DMS53 (cell line): Measurements from ENCODE around the gene ANKRD11.
"Not testable (repeated sequence)": the region's sequence is repeated elsewhere in the genome, so short reads cannot be mapped to it uniquely, and the experiment has no call there.

Experiments
- DNase-seq: peaks from one replicate; lab custom pipeline; 2025; lab: John Stamatoyannopoulos, UW

The ANKRD11 gene

DNA sequence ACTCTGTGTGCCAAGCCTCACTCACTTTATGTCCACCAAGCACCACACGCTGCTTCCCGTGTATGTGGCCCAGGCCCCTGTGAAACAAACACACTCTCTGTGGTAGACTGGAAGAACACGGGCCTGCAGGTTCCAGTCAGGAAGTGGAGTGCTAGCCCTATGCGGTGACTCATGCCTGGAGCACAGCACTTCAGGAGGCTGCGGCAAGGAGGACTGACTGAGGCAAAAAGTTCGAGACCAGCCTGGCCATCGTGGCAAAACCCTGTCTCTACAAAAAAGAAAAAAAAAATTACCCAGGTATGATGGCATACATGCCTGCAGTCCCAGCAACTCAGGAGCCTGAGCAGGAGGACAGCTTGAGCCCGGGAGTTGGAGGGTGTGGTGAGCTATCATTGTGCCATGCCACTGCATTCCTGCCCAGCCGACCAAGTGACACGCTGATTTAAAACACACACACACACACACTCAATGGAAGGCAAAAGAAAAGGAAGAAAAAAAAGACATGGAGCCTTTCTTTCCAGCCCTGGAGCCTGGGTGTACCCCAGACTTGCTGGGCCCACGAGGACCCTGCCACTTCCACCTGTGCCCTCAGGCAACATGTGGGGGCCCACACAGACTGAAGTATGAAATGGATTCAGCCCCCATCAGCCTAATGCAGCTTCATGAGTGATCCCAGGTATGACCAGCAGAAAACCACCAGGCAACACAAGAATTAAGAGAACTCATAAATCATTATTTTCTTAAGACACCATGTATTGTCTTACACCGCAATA lies 126.6 kb downstream of the ANKRD11 start:
- peak; percentile 69 for DNase-seq

- not testable (repeated sequence) for DNase-seq
Measured at GRCh38 chr16:89362540-89363223, 127.7 kb downstream of the ANKRD11 start.

DNA sequence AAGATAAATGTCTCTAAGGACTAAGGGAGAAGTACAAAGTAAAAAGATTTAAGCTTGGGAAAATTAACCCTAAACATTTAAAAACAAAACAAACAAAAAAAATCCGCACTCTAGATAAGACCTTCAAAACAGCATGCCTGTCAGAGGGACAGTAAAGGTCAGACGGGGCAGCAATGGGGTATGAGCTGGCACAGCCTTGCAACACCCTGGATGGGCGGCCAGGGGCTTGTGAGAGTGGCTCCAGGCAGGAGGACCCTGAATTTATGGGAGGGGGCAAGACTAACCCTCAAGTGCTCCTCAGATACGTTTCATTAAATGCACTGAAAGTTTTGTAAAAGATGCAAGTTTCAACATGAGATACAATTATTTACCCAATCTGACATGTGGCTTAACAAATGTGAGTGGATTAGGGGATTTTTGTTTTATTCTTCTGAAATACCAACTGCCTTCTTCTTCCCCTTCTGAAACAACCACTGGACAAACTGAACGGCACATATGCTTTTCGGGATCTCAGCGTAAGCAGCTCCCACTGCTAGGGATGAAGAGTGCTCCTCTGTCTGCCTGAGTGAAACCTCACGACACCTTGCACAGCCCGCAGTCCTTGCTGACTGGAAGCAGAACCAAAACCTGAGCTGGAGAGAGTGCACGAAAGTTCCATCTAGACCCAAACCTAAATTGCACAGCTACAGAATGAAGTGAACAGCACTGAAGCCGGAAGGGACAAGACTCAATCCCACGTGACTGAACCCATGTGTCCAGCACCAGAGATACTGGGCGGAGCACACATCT lies 128.4 kb downstream of the ANKRD11 start:
- DNase-seq: no peak

DNA sequence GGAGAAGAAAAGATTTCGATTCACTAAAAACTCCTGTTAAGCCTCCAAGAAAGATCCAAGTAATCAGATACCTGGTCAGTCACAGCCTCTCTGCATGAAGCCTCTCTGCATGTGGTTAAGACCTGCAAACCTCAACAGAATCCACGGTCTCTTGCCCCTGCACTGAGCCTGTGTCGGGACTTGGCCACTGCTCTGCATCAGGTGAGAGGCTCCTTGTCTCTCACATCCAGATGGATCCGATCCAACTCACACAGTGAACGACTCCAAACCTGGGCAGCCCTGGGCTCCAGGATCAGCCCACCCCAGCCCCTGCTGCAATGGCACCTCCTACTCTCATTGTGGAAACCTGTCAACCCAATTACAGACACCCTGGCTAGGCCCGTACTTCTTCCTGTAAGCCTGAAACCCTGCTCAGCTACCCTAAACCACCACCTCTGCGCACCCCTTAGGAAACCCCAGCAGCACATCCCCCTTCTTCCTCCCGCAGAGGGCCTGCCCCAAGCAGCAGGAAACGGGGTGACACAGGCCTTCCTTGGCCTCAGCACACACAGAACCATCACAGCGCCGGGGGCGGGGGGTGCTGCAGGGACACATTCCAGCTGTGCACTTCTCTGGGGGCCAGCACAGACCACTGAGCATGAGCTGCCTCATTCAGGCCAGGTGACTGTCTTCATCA lies 129.5 kb downstream of the ANKRD11 start:
- DNase-seq: no peak

DNA sequence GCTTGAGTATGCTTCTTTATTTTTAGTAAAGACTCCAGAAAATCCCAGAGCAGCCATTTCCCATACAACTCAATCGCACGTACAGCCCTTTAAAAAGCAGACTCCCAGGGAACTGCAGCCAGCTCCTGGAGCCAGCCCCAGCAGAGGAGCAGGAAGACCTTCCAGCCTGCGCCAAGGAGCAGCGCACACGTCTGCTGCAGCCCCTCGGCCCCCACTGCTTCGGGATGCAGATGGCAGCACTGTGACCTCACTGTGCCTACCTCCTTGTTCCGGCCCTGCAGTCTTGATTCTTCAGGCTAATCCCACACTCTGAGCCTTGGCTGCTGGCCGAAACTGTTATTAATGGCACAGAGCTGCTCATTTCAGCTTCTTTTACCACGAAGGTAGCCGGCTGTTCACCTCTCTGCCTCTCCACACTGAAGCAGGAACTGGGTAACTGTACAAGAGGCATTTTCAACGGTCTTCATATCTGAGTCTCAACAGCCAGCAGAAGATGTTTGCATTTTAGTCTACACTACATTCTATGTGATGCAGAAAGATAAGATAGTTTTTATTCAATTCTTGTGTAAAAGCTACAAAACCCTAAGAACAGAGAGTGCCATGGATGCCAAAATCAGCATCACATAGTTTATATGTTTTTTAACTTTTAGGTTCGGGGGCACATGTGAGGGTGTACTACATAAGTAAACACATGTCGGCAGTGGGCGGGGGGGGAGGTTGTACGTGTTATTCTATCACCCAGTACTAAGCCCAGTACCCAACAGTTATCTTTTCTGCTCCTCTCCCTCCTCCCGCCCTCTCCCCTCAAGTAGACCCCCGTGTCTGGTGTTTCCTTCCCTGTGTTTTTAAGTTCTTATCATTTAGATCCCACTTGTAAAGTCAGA lies 130.9 kb downstream of the ANKRD11 start:
- no peak for DNase-seq

GRCh38 chr16:89358030-89359005 lies 132.0 kb downstream of the ANKRD11 start:
- DNase-seq: no peak

DNA sequence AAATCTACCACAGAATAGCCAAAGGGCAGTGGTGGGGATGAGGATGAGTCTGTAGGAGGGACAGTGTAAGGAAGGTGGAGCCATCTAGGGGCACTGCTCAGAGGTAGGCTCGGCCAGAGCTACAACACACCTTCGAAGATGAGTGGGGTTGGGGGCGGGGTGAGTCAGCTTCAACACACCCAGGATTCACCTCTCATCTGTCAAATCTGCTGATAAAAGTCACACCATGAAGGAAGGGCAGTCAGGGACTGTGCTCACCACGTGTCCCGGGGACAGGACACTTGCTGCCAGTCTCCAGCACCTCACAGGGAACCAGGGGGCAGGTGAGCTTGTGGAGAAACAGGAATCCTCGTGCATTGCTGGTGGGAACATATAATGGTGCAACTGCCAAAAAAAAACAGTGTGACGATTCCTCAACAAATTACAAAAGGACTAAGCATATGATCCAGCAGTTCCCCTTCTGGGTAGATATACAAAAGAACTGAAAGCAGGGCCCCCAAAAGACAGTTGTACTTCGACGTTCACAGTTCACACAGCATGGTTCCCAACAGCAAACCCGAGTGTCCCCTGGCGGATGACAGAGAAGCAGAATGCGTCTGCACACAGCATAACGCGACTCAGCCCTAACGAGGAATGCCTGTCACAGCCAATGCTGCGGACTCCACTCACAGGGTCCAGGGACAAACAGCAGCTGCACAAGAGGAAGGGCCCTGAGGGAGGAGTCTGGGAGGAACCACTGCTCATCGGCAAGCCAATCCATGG lies 133.1 kb downstream of the ANKRD11 start:
- peak; percentile 14 for DNase-seq

DNA sequence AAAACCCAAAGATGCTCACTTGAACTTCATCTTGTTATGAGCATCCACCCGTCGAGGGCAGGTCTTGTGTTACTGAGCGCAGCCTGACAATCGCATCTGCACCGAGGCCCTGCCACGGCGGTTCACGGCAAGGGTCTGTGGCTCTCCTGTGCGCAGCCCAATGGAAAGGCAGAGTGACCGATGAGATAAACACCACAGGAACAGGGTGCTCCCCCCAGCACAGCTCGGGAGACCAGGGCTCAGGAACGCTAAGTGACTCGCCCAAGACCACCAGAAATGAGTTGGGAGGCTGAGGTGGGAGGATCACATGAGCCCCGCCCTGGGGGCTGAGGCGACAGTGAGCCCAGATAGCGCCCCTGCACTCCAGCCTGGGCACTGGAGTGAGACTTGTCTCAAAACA lies 134.7 kb downstream of the ANKRD11 start:
- no peak for DNase-seq

DNA sequence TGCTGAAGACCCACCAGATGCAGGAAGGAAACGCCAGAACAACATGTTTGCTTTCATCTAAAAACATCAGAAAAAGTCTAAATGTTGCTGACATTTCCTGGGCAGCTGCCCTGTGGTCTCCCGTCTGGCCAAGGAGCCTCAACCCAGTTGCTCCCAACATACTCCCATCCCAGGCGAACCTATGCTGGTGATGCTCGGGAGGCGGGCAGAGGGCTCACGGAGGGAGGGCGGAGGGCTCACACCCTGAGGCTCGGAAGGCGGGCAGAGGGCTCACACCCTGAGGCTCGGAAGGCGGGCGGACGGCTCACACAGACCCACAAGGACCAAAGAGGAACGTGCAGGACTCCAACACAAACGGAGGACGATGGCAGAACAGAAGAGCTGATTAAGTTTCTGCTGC lies 135.4 kb downstream of the ANKRD11 start:
- DNase-seq: no peak

- DNase-seq: no peak
Measured at GRCh38 chr16:89354325-89354724, 136.0 kb downstream of the ANKRD11 start.

- DNase-seq: no peak
Measured at GRCh38 chr16:89352091-89352681, 138.2 kb downstream of the ANKRD11 start.

DNA sequence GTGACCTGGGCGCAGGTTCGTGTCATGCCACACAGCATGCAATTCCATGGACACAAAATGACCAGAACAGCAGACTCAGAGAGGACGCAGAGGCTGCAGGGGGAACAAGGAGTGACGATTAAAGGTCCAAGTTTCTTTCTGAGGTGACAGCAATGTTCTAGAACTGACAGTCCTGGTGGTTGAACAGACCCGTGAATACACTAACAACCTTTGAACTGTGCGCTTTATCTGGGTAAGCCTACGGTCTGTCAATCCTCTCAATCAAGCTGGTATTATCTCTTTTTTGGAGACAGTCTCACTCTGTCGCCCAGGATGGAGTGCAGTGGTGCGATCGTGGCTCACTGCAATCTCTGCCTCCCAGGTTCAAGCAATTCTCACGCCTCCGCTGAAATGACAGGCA lies 138.7 kb downstream of the ANKRD11 start:
- no peak for DNase-seq

- DNase-seq: no peak
Measured at GRCh38 chr16:89350701-89351380, 139.5 kb downstream of the ANKRD11 start.

DNA sequence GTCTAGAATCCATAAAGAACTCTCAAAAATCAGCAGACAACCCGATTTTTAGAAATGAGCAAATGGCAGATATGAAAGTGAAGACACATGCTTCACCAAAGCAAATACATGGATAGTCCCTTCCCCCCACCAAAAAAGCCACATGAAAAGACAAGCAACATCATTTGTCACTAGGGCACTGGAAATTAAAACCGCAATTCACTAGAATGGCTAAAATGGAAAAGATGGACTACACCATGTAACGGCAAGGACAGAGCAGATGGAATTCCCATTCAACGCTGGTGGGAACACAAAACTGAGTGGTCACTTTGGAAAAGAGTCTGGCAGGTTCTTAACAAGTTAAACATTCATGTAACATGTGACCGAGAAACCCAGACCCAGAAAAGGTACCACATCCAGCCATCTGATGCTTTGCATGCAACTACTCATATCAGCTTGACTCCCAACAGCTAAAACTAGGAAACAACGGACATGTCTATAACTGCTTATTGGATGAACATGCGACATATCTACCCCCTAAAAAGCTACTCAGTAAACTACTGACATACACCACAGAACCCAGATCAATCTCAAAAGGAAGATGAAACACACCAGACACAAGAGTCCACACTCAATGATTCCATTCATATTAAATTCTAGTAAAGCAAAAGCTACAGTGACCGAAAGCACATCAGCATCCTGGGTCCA lies 140.3 kb downstream of the ANKRD11 start:
- no peak for DNase-seq

DNA sequence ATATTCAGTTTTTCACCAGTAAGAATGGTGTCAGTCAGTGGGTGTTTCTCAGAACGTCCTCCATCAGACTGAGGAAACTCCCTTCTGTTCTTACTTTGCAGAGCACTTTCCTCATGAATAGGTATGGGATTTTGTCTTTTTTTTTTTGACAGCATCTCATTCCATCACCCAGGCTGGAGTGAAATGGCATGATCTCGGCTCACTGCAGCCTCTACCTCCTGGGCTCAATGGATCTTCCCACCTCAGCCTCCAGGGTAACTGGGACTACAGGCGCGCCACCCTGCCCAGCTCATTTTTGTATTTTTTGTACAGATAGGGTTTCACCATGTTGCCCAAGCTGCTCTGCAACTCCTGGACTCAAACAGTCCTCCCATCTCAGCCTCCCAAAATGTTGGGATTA lies 142.6 kb downstream of the ANKRD11 start:
- DNase-seq: no peak

GRCh38 chr16:89346869-89347268 lies 143.5 kb downstream of the ANKRD11 start:
- no peak for DNase-seq

GRCh38 chr16:89345642-89346150 lies 144.7 kb downstream of the ANKRD11 start:
- peak; percentile 87 for DNase-seq
